Suppressor macrophage treated with lipopolysaccharide for 1 hour (primary cell): Measurements from ENCODE around the gene SLC44A3.
"Not testable (repeated sequence)": the region's sequence is repeated elsewhere in the genome, so short reads cannot be mapped to it uniquely, and the experiment has no call there.

Source experiments
- DNase-seq, 3 donors: peaks; one replicate each; pipeline ENCODE4 v3.0.0-alpha.2; 2020 to 2022

Gene SLC44A3

GRCh38 chr1:94803106-94803505 is 17.1 kb upstream of the SLC44A3 start:
- no peak for DNase-seq

- no peak for DNase-seq
Measured at GRCh38 chr1:94803517-94804441, 16.4 kb upstream of the SLC44A3 start.

GRCh38 chr1:94804442-94804837 is 15.7 kb upstream of the SLC44A3 start:
- DNase-seq, result no peak

- peak; percentile 74 to 77 (median 75) for DNase-seq
Measured at GRCh38 chr1:94805912-94806311, 14.2 kb upstream of the SLC44A3 start.

- DNase-seq, result peak; percentile 45 to 69 (median 63)
Measured at GRCh38 chr1:94806441-94806871, 13.7 kb upstream of the SLC44A3 start.

- no peak for DNase-seq
Measured at GRCh38 chr1:94807742-94808491, 12.2 kb upstream of the SLC44A3 start.

GRCh38 chr1:94808669-94809068 is 11.5 kb upstream of the SLC44A3 start:
- no peak for DNase-seq

GRCh38 chr1:94812985-94813384 is 7.2 kb upstream of the SLC44A3 start:
- DNase-seq, result no peak

GRCh38 chr1:94816030-94816429 is 4.1 kb upstream of the SLC44A3 start:
- no peak for DNase-seq

GRCh38 chr1:94817712-94818111 is 2.4 kb upstream of the SLC44A3 start:
- no peak for DNase-seq

GRCh38 chr1:94819238-94819944 is 766 bp upstream of the SLC44A3 start:
- DNase-seq, result no peak

GRCh38 chr1:94820936-94821335 is 779 bp downstream of the SLC44A3 start:
- no peak for DNase-seq

- DNase-seq, result no peak
Measured at GRCh38 chr1:94821636-94822305, 1.6 kb downstream of the SLC44A3 start.

- DNase-seq, result no peak
Measured at GRCh38 chr1:94823116-94823515, 3.0 kb downstream of the SLC44A3 start.

GRCh38 chr1:94825936-94826335 is 5.8 kb downstream of the SLC44A3 start:
- no peak for DNase-seq

- no peak for DNase-seq
Measured at GRCh38 chr1:94827434-94827833, 7.3 kb downstream of the SLC44A3 start.

GRCh38 chr1:94828251-94828650 is 8.1 kb downstream of the SLC44A3 start:
- DNase-seq, result no peak

- DNase-seq, result peak; percentile 52 to 63 (median 61)
Measured at GRCh38 chr1:94831641-94832040, 11.5 kb downstream of the SLC44A3 start.

GRCh38 chr1:94832446-94832845 is 12.3 kb downstream of the SLC44A3 start:
- peak in 2 of 3 donors; percentile 34 to 39 for DNase-seq

GRCh38 chr1:94832931-94833585 is 12.9 kb downstream of the SLC44A3 start:
- no peak for DNase-seq

- DNase-seq, result no peak
Measured at GRCh38 chr1:94836891-94837290, 16.7 kb downstream of the SLC44A3 start.

- not testable (repeated sequence) for DNase-seq
Measured at GRCh38 chr1:94840381-94840780, 20.2 kb downstream of the SLC44A3 start.
